HG03064 (cell line): ENCODE measurements around the gene IL22RA1.

Experiments used
- ATAC-seq: cut with Tn5 transposase; IDR thresholded peaks from one replicate; pipeline ENCODE4 v1.9.1; 2021; ENCODE audit warnings: low read depth; ENCODE audit not compliant: unreplicated experiment

The IL22RA1 gene

GRCh38 chr1:24168245-24168644, 25.3 kb upstream of the IL22RA1 start:
- ATAC-seq, result no peak

DNA sequence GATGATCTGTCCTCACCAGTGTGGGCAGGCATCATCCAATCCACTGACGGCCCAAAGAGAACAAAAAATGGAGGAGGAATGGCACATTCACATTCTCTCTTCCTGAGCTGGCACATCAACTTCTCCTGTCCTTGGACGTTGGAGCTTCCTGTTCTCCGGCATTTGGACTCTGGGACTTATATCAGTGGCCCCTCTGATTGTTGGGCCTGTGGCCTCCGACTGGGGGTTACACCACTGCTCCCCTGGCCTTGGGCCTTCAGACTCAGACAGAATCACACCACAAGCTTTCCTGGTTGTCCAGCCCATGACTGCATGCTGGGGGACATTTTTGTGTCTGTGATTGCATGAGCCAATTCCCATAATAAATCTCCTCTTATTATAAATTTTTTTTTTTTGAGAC, 24.1 kb upstream of the IL22RA1 start:
- ATAC-seq, result no peak

DNA sequence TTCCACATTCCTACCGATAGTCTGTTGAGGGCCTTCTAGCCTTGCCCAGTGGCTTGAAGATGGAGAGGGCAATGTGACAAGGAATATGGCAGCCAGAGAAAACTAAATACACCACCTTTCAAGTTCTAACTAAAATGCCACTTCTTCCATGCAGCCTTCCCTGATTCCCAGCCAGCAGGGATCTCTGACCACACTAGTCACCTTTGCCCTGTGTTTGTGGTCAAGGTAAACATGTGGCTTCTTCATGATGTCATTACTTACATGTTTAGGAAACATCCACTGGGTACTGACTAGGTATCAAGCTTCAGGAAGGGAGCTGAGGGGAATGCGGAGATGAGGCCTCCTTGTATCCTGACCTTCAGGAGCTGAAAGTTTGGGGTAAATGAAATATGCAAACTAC, 22.6 kb upstream of the IL22RA1 start:
- no peak for ATAC-seq

- ATAC-seq, result no peak
Observed at GRCh38 chr1:24164004-24164403, 21.1 kb upstream of the IL22RA1 start.

- no peak for ATAC-seq
Observed at GRCh38 chr1:24162201-24162600, 19.3 kb upstream of the IL22RA1 start.

DNA sequence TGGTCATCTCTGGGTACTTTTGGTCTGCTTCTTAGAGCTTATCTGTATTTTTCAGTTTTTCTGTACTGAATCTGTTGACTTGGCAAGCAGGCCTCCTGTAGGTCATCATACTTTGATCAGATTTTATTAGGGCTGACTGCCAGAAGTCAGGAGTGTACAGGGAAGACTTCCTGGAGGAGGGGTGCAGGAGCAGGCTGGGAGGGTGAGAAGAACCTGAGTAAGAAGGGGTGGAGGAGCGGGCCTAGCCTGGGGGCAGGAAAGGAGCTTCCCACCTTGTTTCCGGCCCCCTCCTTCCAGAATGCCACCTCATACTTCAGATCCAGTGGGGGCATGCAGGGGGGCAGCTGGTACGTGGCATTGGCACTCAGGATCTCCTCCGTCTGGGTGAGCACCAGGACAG, 18.3 kb upstream of the IL22RA1 start:
- no peak for ATAC-seq

GRCh38 chr1:24159366-24159765, 16.4 kb upstream of the IL22RA1 start:
- ATAC-seq, result no peak

DNA sequence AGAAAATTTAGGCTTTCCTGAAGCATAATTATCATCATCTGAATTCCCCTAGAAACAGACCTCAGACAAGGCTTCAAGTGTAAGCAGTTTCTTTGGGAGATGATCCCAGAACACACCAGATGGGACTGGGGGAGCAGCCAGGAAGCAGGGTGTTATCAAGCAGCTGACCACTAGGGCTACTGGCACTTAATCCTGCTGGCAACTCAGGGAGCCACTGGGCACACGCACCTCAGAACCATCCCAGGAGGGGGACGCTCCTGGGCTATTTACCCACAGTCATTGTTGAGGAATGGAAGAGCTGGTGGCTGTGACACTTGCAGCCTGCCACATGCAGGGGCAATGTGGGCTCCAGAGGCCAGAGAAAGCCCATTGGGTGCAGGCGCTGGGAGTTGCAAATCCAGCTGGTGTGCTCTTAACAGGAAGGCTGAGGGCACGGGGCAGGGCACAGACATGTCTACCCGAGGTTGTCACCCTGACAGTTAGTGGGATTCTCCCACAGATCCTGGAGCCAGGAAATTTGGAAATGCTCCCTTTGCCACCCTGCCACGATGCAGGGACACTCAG, 15.1 kb upstream of the IL22RA1 start:
- ATAC-seq, result no peak

GRCh38 chr1:24156542-24157260, 13.8 kb upstream of the IL22RA1 start:
- ATAC-seq, result no peak

DNA sequence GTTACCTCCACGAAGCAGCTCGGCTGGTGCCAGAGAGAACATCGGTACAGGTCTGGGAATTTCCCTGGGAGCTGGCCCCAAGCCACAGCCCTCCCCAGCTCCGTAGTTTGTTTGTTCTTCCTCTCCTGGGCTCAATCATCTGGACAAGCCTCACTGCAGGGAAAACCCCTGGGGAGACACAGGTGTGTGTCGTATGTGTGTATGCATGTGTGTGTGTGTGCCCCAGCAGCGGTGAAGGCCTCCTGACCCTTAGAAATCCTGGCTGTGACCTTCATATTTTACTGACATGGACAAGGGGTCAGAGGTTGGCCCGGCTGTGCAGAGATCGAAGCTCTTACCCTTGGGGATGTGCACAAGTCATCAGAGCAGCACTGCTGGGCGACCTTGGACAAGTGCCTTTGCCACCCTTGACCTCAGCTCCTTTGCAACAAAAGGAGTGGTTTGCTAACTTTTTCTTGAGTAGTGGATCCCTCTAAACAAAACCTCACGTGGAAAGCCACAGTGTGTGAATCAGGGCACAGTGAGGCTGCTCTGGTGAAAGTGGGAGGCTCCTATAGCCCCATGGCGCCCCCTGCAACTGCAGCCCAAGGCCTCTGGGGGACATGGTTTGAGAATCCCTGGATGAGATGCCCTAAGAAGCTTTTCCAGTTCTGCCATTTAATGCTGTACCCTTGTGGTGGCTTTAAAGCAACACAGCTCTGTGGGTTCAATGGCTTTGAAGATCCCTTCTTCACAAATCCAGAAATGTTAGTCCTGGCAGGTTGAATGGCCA, 12.3 kb upstream of the IL22RA1 start:
- no peak for ATAC-seq

DNA sequence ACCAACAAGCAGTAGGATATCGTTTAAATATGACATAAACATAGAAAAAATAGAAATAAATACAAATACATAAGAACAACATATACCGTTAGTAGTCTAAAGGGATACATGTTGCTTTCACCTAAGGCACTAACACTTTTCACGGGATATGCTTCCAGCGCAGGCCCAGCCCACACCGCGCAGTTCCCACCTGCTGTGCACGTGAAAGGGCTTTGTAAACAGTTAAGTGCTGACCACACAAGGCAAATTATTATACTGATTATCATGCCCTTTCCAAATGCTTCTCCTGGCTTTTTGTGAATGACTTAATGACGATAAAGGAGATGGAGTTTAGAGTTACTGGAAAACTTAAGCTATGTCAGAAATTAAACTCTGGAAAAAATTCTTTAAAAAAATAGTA, 11.3 kb upstream of the IL22RA1 start:
- ATAC-seq, result no peak

DNA sequence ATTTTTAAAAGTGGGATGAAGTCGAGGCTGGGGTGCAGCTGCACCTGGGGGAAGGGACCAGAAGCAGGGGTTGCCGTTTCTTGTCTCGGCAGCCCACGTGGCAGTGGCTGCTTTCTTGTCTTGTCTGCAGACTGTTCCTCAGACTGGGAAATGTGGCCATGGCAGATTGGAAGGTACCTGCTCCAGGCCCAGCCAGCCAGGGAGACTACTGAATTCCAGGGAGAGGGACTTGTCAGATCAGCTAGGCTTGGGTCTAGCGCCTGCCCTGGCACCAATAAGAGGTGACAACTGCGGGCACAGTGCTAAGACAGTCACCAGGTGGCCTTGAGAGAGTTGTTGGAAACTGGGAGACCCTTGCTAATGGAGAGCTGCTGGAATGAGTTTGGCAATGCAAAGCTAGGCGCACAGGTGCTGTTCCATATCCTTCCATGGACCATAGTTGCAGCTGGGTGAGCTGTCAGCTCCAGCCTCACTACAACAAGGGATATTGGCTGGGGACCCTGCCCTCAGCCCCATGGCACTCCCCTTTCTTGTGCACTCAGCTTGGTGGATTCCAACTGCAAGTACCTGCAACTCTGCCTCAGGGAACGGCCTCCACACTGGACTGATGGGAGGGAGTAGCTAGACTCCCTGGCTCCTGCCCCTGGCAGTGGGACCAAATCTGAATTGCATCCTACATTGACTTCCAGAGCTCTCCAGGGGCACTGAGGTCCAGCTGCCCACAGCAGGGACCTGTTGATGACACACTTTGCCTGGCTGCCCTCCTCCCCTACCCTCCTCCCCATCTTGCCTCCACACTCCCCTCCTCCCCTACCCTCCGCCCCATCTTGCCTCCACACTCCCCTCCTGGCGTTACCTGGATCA, 9.9 kb upstream of the IL22RA1 start:
- ATAC-seq, result no peak

GRCh38 chr1:24151175-24151533, 8.2 kb upstream of the IL22RA1 start:
- no peak for ATAC-seq

DNA sequence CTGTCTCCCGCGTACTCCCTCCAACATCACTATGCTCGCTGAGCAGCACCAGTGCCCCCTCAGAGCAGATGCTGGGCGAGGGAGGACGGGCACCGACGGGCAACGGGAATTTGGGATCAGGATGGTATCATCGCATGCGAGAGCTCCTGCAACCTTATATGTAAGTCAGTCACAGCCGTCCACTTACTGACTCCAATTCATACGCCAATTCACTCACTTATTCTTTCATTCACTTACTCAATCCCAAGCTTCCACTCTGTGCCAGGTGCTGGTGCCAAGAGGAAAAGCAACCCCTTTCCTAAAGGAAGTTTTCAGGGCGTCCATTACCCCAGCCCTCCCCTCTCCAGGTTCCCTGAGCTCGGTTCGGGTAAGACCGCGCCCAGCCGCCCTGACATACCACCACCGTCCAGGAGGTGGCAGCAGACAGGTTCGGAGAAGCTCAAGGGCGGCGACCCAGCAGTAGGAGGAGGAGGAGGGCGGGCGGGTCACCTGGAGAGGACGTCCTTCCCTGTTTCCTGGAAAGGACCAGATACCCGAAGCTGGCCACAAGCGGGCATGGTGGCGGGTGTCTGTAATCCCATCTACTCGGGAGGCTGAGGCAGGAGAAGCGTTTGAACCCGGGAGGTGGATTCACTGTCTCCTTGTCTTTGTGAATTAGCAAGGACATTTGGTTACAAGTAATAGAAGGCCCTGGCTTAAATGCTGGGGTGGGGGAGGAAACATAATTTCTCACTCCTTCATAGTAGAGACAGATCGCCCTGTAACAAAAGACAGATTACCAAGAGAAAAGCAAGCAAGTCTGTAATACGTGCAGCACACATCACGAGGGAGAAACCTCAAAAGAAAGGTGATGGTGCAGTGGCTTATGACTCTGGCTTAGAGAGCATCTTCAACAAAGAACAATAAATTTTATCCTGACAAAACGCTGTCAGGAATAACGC, 7.6 kb upstream of the IL22RA1 start:
- no peak for ATAC-seq

GRCh38 chr1:24149866-24150233, 6.9 kb upstream of the IL22RA1 start:
- no peak for ATAC-seq

DNA sequence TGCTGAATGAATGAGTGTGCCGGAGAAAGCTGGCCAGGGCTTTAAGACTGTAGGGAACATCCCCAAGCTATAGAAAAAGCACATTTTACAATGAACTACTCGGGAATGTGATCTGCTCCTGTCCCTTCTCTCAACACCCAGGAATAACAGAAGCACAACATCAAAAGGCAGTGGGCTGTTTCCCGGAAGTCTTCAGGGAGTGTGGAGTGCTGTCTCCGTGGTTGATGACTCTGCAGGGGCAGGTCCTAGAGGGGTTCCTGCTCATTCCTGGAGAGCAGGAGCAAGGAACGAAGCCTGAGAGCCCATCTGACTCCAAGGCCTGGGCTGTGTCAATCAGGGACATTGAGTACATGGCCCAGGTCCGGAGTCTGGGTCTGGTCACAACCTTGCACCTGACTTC, 4.9 kb upstream of the IL22RA1 start:
- ATAC-seq, result no peak

DNA sequence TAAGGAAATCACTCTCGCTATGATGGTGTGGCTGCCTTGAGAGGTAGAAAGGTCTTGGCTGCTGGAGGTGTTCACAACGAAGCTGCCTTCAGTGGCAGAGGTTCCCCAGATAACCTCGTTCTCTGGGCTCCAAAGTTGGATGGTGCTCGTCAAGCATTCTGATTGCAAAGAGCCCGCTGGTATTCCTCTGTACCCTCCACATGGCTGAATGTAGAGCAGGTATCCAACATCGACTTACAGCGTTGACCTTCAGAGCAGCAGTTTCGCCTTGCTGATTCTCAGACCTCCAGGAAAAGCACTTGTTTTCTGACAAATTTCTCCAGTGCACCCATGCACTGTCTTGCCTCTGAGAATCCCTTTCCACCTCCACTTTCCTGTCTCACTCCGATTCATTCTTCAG, 4.3 kb upstream of the IL22RA1 start:
- no peak for ATAC-seq

DNA sequence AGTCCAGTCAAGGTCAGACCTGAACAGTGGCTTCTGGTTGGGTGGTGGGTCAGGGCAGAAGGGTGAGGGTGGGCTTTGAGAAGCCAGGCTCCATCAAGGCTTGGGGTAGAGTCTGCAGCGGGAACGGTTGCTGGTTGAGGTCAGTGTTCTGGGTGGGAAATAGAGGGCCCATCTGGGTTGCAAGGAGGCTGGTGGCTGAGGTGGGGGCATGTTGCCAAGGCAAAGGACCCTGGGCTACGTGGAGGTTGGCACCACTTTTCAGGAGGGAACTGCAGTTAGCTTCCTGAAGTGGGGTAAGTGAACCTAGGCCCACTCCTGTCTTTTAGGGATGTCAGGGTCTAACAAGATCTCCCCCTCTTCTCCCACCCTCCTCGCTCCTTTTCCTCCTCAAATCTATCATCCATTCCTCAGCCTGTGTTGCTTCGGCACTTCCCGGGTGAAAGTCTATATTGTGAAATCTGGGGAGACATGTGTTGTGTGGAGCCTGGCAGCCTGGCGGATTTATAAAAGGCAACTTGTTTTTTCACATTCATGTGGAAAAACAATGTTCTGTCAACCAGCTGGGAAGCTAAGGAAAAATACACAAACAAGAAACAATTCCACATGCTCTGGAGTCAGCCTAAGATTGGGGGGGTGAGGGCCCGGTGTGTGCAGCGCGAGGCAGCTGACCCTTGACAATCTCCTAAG, 1.5 kb downstream of the IL22RA1 start:
- no peak for ATAC-seq

DNA sequence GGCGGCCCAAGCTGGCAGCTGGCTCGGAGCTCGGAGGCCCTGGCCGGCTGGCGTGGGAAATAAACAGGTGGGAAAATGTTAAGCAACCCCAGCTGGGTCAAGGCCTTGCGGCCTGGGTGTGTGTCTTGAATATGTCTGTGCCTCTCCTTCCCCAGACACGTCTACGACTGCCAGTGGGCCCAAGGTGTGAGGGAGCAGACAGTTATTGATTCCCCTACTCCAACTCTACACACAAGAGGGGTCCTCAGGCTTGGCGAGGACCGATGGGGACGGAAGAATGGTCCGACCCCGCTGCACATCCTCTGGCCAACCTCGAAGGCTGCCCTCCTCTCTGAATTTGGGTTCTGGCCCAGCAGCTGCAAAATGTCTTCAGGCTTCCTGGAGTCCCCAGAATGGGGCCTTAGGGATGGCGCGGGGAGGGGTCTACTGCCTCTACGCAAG, 2.2 kb downstream of the IL22RA1 start:
- ATAC-seq, result no peak
